Measurements from ENCODE around the gene QRICH1. TPM values are rescaled to one million over a fixed set of nuclear protein-coding genes. Genes with fewer than 3 reads are reported as not detected.

QRICH1 gene
- total RNA-seq, 4 donors from 2014 or later, result 85.8 to 187 (median 115) TPM

- Histone ChIP-seq H3K27me3 (no peaks in the 10 kb centered on the region), H3K27ac (no peak overlapping the region), H3K4me1 (peaks cover 6% of the 10 kb centered on the region), H3K4me3 (no peak overlapping the region), H3K9me3 (no peaks in the 10 kb centered on the region), H3K36me3 (peaks cover 69% of the 10 kb centered on the region)
- no peak for TF ChIP-seq POLR2A (IDR thresholded peaks at IDR 0.05)
- TF ChIP-seq CTCF (IDR thresholded peaks at IDR 0.05), result no peak
- no peak for TF ChIP-seq EP300 (IDR thresholded peaks at IDR 0.05)
- no peak for TF ChIP-seq POLR2AphosphoS5 (IDR thresholded peaks at IDR 0.05)
- no peak for DNase-seq (ENCODE audit: low spot score in 2 of 2)
- WGBS, result 83% methylated on average over 7 of the region's 14 CpGs
These were observed 31.3 kb upstream of the QRICH1 start for GRCh38 chr3:49124991-49125670.

GRCh38 chr3:49124203-49124602 lies 30.3 kb upstream of the QRICH1 start:
- peaks cover 65% of the 10 kb centered on the region for H3K36me3 ChIP-seq
- H3K9me3 ChIP-seq, result no peaks in the 10 kb centered on the region
- peaks cover 14% of the 10 kb centered on the region for H3K4me1 ChIP-seq
- TF ChIP-seq CTCF (IDR thresholded peaks at IDR 0.05), result no peak
- TF ChIP-seq POLR2AphosphoS5 (IDR thresholded peaks at IDR 0.05), result no peak
- TF ChIP-seq EP300 (IDR thresholded peaks at IDR 0.05), result no peak
- TF ChIP-seq POLR2A (IDR thresholded peaks at IDR 0.05), result no peak
- DNase-seq (ENCODE audit: low spot score in 2 of 2), result no peak
- no peaks in the 10 kb centered on the region for H3K27me3 ChIP-seq
- WGBS, result 86% methylated on average over 6 of the region's 7 CpGs
- no peak overlapping the region for H3K27ac ChIP-seq
- no peak overlapping the region for H3K4me3 ChIP-seq

DNA sequence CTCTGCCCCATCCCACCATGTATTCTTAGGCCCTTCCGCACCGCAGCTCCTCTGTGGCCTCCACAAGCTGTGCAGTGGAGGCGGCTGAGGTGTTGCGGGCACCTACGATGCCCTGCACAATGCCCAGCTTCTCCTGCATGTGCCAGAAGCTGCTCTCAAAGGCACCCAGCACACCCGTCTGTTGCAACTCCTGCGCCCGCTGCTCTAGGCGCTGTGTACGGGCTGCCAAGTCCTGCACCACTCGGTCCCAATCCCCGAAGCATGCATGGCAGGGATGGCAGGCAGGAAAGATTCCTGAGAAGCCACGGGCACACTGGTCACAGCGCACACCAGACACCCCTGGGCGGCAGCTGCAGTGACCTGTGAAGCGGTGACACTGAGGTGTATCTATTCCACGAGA lies 29.8 kb upstream of the QRICH1 start:
- Histone ChIP-seq H3K9me3 (no peaks in the 10 kb centered on the region), H3K36me3 (peaks cover 62% of the 10 kb centered on the region), H3K27me3 (no peaks in the 10 kb centered on the region), H3K4me1 (peaks cover 20% of the 10 kb centered on the region), H3K4me3 (no peak overlapping the region), H3K27ac (no peak overlapping the region)
- DNase-seq (ENCODE audit: low spot score in 2 of 2), result no peak
- TF ChIP-seq POLR2AphosphoS5 (IDR thresholded peaks at IDR 0.05) (no peak), CTCF (IDR thresholded peaks at IDR 0.05) (no peak), EP300 (IDR thresholded peaks at IDR 0.05) (no peak), POLR2A (IDR thresholded peaks at IDR 0.05) (no peak)
- 93% methylated on average over 16 of the region's 17 CpGs for WGBS

DNA sequence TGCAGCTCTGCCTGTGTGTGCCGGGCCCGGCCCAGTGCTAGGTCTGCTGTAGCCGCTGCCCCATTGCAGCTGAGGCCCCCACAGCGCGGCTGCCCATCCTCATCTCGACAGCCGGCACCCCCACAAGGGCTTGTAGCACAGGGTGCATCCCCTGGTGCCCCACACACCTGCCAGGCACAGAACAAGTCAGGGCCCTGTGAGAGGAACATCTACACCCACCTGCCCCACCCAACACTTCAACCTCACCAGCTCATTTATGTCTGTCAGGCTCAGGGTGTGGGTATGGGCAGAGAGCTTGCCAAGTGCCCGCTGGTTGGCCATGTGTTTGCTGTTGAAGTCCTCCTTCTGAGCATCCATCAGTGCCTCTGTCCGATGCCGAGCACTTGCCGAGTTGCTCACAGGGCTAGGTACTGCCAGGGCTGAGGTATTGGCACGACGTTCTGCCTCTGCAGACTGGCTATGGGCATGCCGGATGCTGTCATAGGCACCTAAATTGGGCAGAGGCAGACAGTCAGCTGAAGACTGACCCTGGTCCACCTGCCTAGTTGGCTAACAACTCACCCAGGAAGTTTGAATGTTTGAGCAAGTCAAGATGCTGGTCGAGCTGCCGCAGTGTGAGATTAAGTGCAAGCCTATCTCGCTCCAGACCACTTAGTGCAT lies 29.1 kb upstream of the QRICH1 start:
- WGBS, result 86% methylated on average over 7 of the region's 17 CpGs
- no peaks in the 10 kb centered on the region for H3K9me3 ChIP-seq
- H3K27ac ChIP-seq, result no peak overlapping the region
- DNase-seq (ENCODE audit: low spot score in 2 of 2), result no peak
- no peak overlapping the region for H3K4me3 ChIP-seq
- no peak for TF ChIP-seq CTCF (IDR thresholded peaks at IDR 0.05)
- TF ChIP-seq POLR2AphosphoS5 (IDR thresholded peaks at IDR 0.05), result no peak
- TF ChIP-seq EP300 (IDR thresholded peaks at IDR 0.05), result no peak
- no peak for TF ChIP-seq POLR2A (IDR thresholded peaks at IDR 0.05)
- no peaks in the 10 kb centered on the region for H3K27me3 ChIP-seq
- peaks cover 62% of the 10 kb centered on the region for H3K36me3 ChIP-seq
- peaks cover 26% of the 10 kb centered on the region for H3K4me1 ChIP-seq

DNA sequence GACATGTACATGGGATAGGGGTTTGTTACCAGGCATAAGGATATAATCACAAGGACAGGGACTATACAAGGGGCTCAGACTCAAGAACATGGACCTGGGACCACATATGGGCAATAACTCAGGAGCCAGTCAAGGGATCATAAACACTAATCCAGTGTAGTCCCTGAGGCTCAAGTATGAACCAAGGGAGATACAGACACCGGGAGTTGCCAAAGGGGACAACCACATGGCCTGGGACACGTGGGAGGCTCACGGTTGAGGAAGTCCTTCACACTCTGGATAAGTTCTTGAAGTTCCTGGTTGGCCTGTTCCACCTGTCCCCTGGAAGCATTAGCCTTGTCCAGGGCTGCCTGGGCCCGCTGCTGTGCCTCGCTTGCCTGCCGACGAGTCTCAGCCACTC lies 28.6 kb upstream of the QRICH1 start:
- H3K9me3 ChIP-seq, result no peaks in the 10 kb centered on the region
- WGBS, result 67% methylated on average over 4 of the region's 7 CpGs
- DNase-seq (ENCODE audit: low spot score in 2 of 2), result no peak
- no peaks in the 10 kb centered on the region for H3K27me3 ChIP-seq
- H3K4me3 ChIP-seq, result no peak overlapping the region
- peaks cover 67% of the 10 kb centered on the region for H3K36me3 ChIP-seq
- peaks cover 26% of the 10 kb centered on the region for H3K4me1 ChIP-seq
- H3K27ac ChIP-seq, result no peak overlapping the region
- TF ChIP-seq POLR2AphosphoS5 (IDR thresholded peaks at IDR 0.05) (no peak), EP300 (IDR thresholded peaks at IDR 0.05) (no peak), POLR2A (IDR thresholded peaks at IDR 0.05) (no peak), CTCF (IDR thresholded peaks at IDR 0.05) (no peak)

All from suprapubic skin (tissue), 4 donors.